ENCODE data around the gene FXYD3.

- TF ChIP-seq CTCF (IDR thresholded peaks at IDR 0.05; ENCODE audit: low read depth, low read length) (no peak), EZH2phosphoT487 (IDR thresholded peaks at IDR 0.05; ENCODE audit: low read depth) (no peak)
Observed at GRCh38 chr19:35144600-35145436, 29.2 kb downstream of the FXYD3 start.

All from OCI-LY3 (cell line).